GM18858 (cell line): ENCODE results near the gene TXNRD2.
"Not testable (repeated sequence)": the region's sequence is repeated elsewhere in the genome, so short reads cannot be mapped to it uniquely, and the experiment has no call there.

Experiments used
- ATAC-seq: cut with Tn5 transposase; IDR thresholded peaks from one replicate; pipeline ENCODE4 v1.9.1; 2021; ENCODE audit not compliant: unreplicated experiment

TXNRD2 gene

DNA sequence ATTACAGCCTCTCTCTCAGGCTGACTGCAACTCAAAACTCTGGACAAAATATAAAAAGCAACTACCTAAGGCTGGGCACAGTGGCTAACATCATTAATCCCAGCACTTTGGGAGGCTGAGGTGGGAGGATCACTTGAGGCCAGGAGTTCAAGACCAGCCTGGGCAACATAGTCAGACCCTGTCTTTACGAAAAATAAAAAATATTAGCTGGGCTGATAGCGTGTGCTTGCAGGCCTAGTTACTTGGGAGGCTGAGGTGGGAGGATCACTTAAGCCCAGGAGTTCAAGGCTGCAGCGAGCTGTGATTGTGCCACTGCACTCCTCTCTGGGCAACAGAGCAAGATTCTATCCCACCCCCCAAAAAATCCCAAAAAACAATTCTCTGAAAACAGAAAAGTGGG lies 109.6 kb downstream of the TXNRD2 start:
- ATAC-seq = not testable (repeated sequence)

DNA sequence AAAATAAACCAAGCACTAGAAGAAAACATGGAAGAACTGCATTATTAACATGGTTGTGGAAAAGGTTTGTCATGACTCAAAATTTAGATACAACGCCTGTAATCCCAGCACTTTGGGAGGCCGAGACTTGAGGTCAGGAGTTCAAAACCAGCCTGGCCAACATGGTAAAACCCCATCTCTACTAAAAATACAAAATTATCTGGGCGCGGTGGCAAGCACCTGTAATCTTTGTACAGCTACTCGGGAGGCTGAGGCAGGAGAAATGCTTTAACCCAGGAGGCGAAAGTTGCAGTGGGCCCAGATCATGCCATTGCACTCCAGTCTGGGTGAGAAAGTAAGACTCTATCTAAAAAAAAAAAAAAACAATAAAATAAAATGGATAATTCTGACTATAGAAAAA lies 110.6 kb downstream of the TXNRD2 start:
- no peak for ATAC-seq

DNA sequence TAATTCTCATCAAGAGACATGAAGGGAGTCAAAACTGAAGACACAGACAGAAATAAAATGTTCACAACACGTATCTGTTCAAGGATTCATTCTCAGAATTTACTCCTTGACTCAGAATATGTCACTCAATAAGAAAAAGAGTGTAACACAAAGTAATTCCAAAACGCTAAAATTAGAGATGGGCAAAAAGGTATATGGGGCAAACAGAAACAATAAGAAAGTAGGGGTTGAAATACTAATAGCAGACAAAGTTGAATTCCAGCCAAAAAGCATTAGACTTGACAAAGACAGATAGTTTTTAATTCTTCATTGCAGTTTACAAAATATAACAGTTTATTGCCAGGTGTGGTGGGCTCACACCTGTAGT lies 113.6 kb downstream of the TXNRD2 start:
- no peak for ATAC-seq

DNA sequence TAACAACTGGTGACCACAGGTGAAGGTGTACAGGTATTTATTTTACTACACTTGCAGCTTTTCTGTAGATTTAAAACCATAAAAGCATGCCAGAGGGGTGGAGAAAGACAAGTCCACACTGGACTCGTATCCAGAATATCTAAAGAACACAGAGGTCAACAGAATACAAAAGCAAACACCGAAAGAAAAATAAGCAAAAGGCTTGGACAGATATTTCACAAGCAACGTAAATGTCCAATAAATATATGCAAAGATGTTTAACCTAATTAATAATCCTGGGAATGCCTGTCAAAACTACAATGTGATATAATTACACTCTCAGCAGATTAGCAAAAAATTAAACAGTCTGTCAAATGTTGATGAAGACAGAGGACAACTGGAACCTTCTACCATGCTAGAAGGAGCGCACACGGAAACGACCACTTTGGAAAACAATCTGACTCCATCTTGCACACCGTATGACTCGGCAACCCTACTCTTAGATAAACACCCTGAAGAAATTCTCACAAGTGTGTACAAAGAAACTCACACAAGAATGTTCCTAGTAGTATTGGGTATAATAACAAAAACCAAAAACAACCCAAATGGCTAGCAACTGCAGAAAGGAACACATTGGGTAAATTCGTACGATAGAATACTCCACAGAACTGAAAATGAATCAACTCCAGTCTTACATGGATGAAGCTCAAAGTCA lies 114.1 kb downstream of the TXNRD2 start:
- no peak for ATAC-seq

DNA sequence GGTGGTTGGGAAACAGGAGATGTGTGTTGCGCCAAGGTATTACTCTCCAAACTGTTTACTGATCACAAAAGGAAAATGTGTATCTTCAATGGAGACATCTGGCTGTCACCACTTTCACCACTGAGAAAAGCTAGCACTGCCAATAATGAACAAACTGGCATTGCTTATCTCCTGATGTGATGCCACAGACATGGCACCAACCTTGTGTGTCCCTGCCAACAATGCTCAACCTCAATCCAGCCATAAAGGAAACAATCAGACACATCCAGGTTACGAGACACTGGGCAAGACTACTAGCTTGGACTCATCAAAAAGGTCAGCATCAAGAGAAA lies 115.0 kb downstream of the TXNRD2 start:
- no peak for ATAC-seq

DNA sequence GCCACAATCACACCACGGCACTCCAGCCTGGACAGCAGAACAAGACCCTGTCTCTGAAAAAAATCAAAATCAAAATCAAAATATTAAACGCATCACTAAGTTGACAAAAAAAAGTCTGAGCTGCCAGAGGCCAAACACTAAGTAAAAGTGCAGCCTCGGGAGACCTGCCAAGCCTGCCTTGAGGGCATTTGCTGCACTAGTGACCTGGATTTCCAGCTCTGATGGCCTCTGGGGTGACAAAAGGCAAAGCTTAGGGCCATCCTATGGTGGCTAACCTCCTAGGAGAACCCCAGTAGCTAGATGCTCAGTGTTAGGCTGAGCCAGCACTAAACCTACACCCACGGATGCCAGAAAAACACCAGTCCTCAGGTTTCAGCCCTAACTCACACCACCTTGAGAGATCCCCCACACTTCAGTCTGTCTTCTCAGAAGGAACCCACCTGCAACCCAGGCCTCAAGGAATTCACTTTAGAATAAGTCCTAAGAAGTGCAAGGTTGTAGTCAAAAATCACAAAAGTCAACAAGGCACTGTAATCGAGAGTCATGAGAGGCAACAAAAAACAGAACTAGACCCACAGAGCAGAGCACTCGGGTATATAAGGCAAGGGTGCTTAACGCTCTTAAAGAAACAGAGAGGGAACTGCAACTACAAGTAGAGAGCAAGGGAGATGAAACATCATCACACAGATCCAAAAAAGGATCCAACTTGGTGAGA lies 115.6 kb downstream of the TXNRD2 start:
- no peak for ATAC-seq
